GM19463 (cell line): ENCODE measurements around the gene FBXW2.
"Not testable (repeated sequence)": the region's sequence is repeated elsewhere in the genome, so short reads cannot be mapped to it uniquely, and the experiment has no call there.

ENCODE experiments used
- ATAC-seq: cut with Tn5 transposase; IDR thresholded peaks from one replicate; pipeline ENCODE4 v1.9.1; 2021; ENCODE audit warnings: mild to moderate bottlenecking, moderate library complexity; ENCODE audit not compliant: unreplicated experiment

FBXW2 gene

GRCh38 chr9:120779227-120779626, 14.0 kb downstream of the FBXW2 start:
- ATAC-seq = no peak

- ATAC-seq = no peak
Measured at GRCh38 chr9:120778758-120779157, 14.5 kb downstream of the FBXW2 start.

DNA sequence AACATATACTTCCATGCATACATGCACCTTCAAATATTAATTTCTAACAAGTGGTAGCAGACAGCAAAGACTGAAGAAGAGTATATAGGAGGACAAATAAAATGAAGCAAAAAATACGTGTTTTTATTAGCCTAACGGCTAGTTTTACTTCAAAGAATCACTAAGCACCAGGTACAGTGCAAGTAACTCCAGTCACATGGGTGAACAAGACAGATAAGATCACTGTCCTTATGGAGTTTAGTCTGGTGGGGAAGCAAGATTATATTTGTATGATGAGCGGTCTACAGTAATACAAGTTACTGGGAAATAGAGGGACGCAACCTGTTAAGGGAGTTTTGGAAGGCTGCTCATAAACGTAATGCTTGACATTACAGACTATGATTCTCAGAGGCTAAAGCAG, 16.0 kb downstream of the FBXW2 start:
- no peak for ATAC-seq

GRCh38 chr9:120776788-120777187, 16.4 kb downstream of the FBXW2 start:
- no peak for ATAC-seq

GRCh38 chr9:120775859-120776258, 17.4 kb downstream of the FBXW2 start:
- ATAC-seq = no peak

- ATAC-seq = no peak
Measured at GRCh38 chr9:120774719-120775118, 18.5 kb downstream of the FBXW2 start.

GRCh38 chr9:120773256-120773655, 20.0 kb downstream of the FBXW2 start:
- no peak for ATAC-seq

DNA sequence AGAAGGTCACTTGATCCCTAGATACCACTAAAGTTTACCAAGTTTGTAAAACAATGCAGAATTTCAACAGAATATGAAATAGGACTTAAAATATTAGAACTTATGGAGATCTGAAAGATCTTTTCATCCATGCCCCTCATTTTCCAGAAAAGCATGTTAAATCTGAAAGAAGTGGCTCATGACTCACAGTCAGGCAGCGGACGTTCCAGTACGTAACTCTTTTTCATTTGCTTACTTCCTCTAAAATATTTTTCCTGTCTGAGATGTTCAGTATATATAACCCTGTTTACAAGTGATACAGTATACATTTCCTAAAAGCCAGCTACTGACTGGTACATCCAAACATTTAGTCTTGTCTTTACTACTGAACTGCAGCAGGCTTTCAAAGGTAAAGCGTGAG, 22.3 kb downstream of the FBXW2 start:
- ATAC-seq = no peak

DNA sequence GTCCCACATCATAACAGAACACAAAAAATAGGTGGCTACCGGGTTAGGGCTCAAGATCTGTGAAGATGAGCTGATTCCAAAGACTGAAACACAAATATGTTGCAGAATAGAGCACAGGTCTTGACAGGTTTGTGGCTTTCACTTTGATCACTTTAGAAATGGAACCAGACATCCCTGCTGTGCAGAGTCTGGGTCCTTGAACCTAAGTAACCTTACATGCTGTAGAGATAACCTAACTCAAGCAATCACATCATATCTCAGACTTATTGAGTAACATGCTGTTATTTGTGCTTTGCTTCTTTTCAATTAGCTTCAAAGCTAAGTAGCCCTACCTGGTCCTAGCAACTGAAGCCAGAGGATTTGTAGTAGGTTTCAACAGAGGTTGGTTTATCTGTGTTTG, 24.3 kb downstream of the FBXW2 start:
- no peak for ATAC-seq

GRCh38 chr9:120768247-120768646, 25.0 kb downstream of the FBXW2 start:
- no peak for ATAC-seq

- no peak for ATAC-seq
Measured at GRCh38 chr9:120767451-120767850, 25.8 kb downstream of the FBXW2 start.

DNA sequence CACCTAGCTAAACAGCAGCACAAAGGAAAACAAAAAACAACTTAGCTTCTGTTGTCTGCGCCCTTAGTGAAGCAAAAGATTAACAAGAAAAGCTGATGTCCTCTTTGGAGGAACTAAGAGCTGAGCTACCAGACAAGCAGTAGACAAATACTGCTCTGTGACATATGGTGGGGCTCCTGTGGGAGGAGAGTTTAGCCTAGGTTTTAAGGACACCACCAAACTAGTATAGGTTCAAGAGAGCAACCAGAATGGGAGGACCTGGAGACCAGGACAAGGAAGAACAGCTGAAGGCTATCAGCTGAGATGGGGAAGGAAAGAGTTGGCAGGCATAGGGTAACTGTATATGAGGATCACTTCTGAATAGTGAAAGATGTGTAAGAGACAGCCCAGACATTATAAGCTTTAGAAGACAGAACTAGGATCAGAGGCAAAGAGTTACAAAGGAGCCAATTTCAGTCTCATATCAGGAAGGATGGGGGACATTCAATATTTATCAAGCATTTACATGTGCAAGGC, 27.2 kb downstream of the FBXW2 start:
- no peak for ATAC-seq

- no peak for ATAC-seq
Measured at GRCh38 chr9:120764476-120764875, 28.7 kb downstream of the FBXW2 start.

- no peak for ATAC-seq
Measured at GRCh38 chr9:120761006-120761405, 32.2 kb downstream of the FBXW2 start.

DNA sequence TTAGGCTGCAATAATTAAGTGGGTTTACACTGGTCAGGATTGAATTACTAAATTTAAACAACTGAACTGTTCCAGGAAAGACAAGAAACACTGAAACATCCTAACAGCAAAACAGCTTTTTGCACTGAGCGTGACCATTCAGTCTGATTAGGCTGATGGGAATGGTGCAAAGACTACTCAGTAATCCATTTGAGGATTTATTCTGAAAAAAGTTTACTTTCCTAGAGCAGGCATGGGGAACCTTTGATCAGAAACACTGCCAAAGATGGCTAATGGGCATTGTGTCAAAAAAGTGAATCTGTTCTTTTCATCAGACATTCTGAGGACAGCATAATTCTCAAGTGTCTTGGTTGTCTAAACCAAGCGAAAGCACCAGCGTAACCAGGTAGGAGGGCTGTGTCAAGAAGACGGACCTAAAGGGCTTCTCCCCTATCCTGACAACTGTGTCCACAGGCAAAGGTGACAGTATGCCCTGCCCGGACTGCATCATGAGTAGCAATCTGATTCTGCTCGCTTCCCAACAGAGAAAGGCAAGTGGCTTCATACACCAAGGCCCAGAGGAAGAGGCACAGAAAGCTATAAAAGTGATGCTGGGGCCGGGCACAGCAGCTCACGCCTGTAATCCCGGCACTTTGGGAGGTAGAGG, 33.3 kb downstream of the FBXW2 start:
- no peak for ATAC-seq

DNA sequence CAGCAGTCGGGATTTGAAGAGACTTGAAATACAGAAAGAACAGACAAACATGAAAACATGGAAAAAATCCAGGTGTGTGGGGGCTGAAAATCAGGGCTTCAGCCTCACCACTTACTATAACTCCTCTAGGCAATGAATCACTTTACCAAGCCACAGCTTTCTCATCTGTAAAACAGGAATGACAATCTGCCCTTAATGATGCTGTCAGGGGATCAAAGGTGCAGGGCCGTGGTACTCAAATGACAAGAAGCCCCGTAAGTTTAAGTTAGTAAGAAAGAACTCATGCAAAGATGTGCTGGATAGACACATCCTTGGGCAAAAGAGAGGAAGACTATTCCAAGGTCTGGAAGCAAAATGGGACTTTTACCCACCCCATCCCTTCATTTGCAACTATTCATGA, 34.7 kb downstream of the FBXW2 start:
- no peak for ATAC-seq

DNA sequence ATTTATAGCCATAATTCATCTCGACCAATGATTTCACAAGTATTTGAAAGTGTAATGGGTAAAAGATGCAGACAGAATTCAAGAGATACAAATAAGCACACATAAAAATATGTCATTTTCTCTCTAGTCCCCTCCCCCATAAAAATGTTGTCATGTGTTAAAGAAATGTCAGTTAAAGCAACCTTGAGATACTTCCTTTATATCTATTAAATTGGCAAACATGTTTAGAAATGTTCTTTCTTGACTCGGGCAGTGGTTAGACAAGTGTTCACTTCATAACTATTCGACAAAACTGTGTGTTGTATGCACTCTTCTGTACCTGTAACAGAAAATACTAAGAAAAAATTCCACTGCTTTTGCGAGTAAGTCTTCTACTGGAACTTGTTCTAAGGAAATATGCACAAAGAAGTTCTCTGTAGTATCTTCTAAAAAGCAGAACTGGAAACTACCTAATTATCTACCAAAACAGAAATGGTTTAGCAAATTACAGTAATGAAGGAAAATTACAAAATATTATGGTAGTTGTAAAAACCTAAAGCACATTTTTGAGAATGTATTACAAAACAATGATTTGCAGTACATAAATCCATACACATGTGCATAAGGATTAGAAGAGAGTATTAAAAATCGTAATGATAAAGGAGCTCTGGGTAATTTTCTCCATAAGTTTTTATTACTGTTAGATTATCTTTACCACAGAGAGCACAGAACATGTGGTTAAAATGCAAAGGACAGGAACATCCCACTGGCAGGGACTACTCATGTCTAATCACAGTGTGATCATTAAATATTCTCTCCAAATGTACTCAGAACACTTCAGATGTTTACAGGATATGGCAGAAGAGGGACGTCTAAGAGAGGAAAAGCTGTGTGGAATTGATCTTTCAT, 35.9 kb downstream of the FBXW2 start:
- no peak for ATAC-seq

GRCh38 chr9:120756531-120756930, 36.7 kb downstream of the FBXW2 start:
- ATAC-seq = no peak

DNA sequence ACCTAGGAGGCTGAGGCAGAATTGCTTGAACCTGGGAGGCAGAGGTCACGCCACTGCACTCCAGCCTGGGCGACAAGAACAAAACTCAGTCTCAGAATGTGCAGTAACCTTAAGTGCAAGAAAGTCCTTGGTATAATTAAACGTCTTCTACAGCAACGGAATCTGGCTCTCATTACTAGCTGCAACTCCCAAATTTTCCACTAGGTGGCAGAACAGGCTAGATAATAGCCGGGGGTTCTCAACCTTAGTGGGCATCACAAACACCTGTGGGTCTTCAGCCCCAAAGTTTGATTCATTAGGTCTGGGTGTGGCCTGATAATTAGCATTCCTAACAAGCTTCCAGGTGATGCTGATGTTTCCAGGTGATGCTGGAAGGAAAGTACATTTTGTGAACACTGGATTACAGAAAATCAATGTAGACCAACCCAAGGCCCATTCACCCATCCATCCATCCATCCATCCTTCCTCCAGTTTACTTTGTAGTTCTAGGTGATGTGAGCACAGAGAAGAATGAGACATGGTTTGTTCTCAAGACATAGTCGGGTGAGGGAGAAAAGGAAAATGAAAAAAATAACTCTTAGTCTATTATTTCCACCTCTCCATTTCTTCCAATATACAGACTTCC, 37.3 kb downstream of the FBXW2 start:
- ATAC-seq = peak; percentile 40

GRCh38 chr9:120755044-120755443, 38.2 kb downstream of the FBXW2 start:
- peak; percentile 83 for ATAC-seq

GRCh38 chr9:120750421-120750820, 42.8 kb downstream of the FBXW2 start:
- ATAC-seq = no peak

- not testable (repeated sequence) for ATAC-seq
Measured at GRCh38 chr9:120746366-120746765, 46.9 kb downstream of the FBXW2 start.
